ENCODE results near the gene PPP1R9A.
"Not testable (repeated sequence)": the region's sequence is repeated elsewhere in the genome, so short reads cannot be mapped to it uniquely, and the experiment has no call there.

PPP1R9A gene

GRCh38 chr7:94999069-94999351 lies 91.6 kb downstream of the PPP1R9A start:
- Histone ChIP-seq H2AFZ (ENCODE audit: low read depth, low read length) (no peak overlapping the region), H3K36me3 (ENCODE audit: insufficient read depth, low read length) (no peaks in the 10 kb centered on the region), H3K27me3 (ENCODE audit: insufficient read depth, low read length, poor library complexity) (no peaks in the 10 kb centered on the region), H3K9ac (ENCODE audit: low read depth, low read length) (no peak overlapping the region), H3K79me2 (ENCODE audit: insufficient read depth, low read length) (no peaks in the 10 kb centered on the region), H3K27ac (ENCODE audit: low read length) (no peak overlapping the region), H4K20me1 (ENCODE audit: insufficient read depth, low read length) (no peaks in the 10 kb centered on the region), H3K4me1 (ENCODE audit: insufficient read depth, low read length) (no peaks in the 10 kb centered on the region), H3K4me2 (ENCODE audit: insufficient read depth, low read length) (no peak overlapping the region), H3K4me3 (ENCODE audit: low read depth in 1 of 2, low read length in 2 of 2) (no peak overlapping the region), H3K9me3 (ENCODE audit: insufficient read depth, low read length, severe bottlenecking) (no peaks in the 10 kb centered on the region)
- no peak for DNase-seq
- TF ChIP-seq CTCF (IDR thresholded peaks at IDR 0.05; ENCODE audit: borderline replicate concordance, extremely low read depth, low read length, poor library complexity, severe bottlenecking), result no peak
- no peak for TF ChIP-seq EZH2 (IDR thresholded peaks at IDR 0.05; ENCODE audit: borderline replicate concordance, low read depth, low read length, severe bottlenecking)
- no peak for ATAC-seq (ENCODE audit: insufficient read depth, low read depth)

GRCh38 chr7:94999601-95000000 lies 92.2 kb downstream of the PPP1R9A start:
- ATAC-seq (ENCODE audit: insufficient read depth, low read depth); H3K9ac ChIP-seq (ENCODE audit: low read depth, low read length): not testable (repeated sequence)

GRCh38 chr7:95001258-95001657 lies 93.9 kb downstream of the PPP1R9A start:
- Histone ChIP-seq H3K79me2 (ENCODE audit: insufficient read depth, low read length) (no peaks in the 10 kb centered on the region), H3K9me3 (ENCODE audit: insufficient read depth, low read length, severe bottlenecking) (no peaks in the 10 kb centered on the region), H3K4me3 (ENCODE audit: low read depth in 1 of 2, low read length in 2 of 2) (no peak overlapping the region), H3K27me3 (ENCODE audit: insufficient read depth, low read length, poor library complexity) (no peaks in the 10 kb centered on the region), H4K20me1 (ENCODE audit: insufficient read depth, low read length) (no peaks in the 10 kb centered on the region), H3K4me2 (ENCODE audit: insufficient read depth, low read length) (no peak overlapping the region), H3K27ac (ENCODE audit: low read length) (no peak overlapping the region), H3K4me1 (ENCODE audit: insufficient read depth, low read length) (no peaks in the 10 kb centered on the region), H3K9ac (ENCODE audit: low read depth, low read length) (no peak overlapping the region), H3K36me3 (ENCODE audit: insufficient read depth, low read length) (no peaks in the 10 kb centered on the region), H2AFZ (ENCODE audit: low read depth, low read length) (no peak overlapping the region)
- ATAC-seq (ENCODE audit: insufficient read depth, low read depth), result no peak
- no peak for DNase-seq
- TF ChIP-seq EZH2 (IDR thresholded peaks at IDR 0.05; ENCODE audit: borderline replicate concordance, low read depth, low read length, severe bottlenecking) (no peak), CTCF (IDR thresholded peaks at IDR 0.05; ENCODE audit: borderline replicate concordance, extremely low read depth, low read length, poor library complexity, severe bottlenecking) (no peak)

More at GRCh38 chr7:94999601-95000000, 92.2 kb downstream of the PPP1R9A start:
- H3K4me3 ChIP-seq (ENCODE audit: low read depth in 1 of 2, low read length in 2 of 2); H3K27ac ChIP-seq (ENCODE audit: low read length); H3K4me1 ChIP-seq (ENCODE audit: insufficient read depth, low read length); H3K27me3 ChIP-seq (ENCODE audit: insufficient read depth, low read length, poor library complexity); H2AFZ ChIP-seq (ENCODE audit: low read depth, low read length); H3K36me3 ChIP-seq (ENCODE audit: insufficient read depth, low read length); H3K79me2 ChIP-seq (ENCODE audit: insufficient read depth, low read length); H3K4me2 ChIP-seq (ENCODE audit: insufficient read depth, low read length); H3K9me3 ChIP-seq (ENCODE audit: insufficient read depth, low read length, severe bottlenecking); H4K20me1 ChIP-seq (ENCODE audit: insufficient read depth, low read length); DNase-seq: not testable (repeated sequence)

- H2AFZ ChIP-seq (ENCODE audit: low read depth, low read length), result no peak overlapping the region
- no peaks in the 10 kb centered on the region for H3K9me3 ChIP-seq (ENCODE audit: insufficient read depth, low read length, severe bottlenecking)
- ATAC-seq (ENCODE audit: insufficient read depth, low read depth), result no peak
- H3K27ac ChIP-seq (ENCODE audit: low read length), result no peak overlapping the region
- no peaks in the 10 kb centered on the region for H3K36me3 ChIP-seq (ENCODE audit: insufficient read depth, low read length)
- H3K4me3 ChIP-seq (ENCODE audit: low read depth in 1 of 2, low read length in 2 of 2), result no peak overlapping the region
- no peaks in the 10 kb centered on the region for H3K27me3 ChIP-seq (ENCODE audit: insufficient read depth, low read length, poor library complexity)
- H3K9ac ChIP-seq (ENCODE audit: low read depth, low read length), result no peak overlapping the region
- DNase-seq, result no peak
- no peak for TF ChIP-seq CTCF (IDR thresholded peaks at IDR 0.05; ENCODE audit: borderline replicate concordance, extremely low read depth, low read length, poor library complexity, severe bottlenecking)
- no peak for TF ChIP-seq EZH2 (IDR thresholded peaks at IDR 0.05; ENCODE audit: borderline replicate concordance, low read depth, low read length, severe bottlenecking)
- no peak overlapping the region for H3K4me2 ChIP-seq (ENCODE audit: insufficient read depth, low read length)
- H4K20me1 ChIP-seq (ENCODE audit: insufficient read depth, low read length), result no peaks in the 10 kb centered on the region
- H3K4me1 ChIP-seq (ENCODE audit: insufficient read depth, low read length), result no peaks in the 10 kb centered on the region
- no peaks in the 10 kb centered on the region for H3K79me2 ChIP-seq (ENCODE audit: insufficient read depth, low read length)
These were observed 94.6 kb downstream of the PPP1R9A start for GRCh38 chr7:95001815-95002561.
